OCI-LY3 (cell line): ENCODE data around the gene CPLANE1.
"Not testable (repeated sequence)": the region's sequence is repeated elsewhere in the genome, so short reads cannot be mapped to it uniquely, and the experiment has no call there.

Experiments
- H2AFZ ChIP-seq: fragments of 200-600, 300-600 bp; shearing (Covaris generic); 2 replicates; pipeline ENCODE4 v1.6.0; 2014; ENCODE audit warnings: antibody characterized with exemption, low read depth, low read length
- H3K27ac ChIP-seq: fragments of 200-600, 300-600 bp; sonication (generic); 2 replicates; pipeline ENCODE4 v1.5.1; 2014; ENCODE audit warnings: mild to moderate bottlenecking, low read length, moderate library complexity, mixed read lengths
- H3K27me3 ChIP-seq: fragments of 200-600, 300-600 bp; sonication (generic); 2 replicates; pipeline ENCODE4 v1.6.1; 2014; ENCODE audit warnings: low read depth, low read length, mixed read lengths
- H3K36me3 ChIP-seq: fragments of 200-600, 300-600 bp; sonication (generic); replicated peaks from 2 replicates; pipeline ENCODE3; 2014; ENCODE audit warnings: low read depth, low read length, mixed read lengths
- H3K4me1 ChIP-seq: fragments of 300-600, 200-600 bp; sonication (generic); 2 replicates; pipeline ENCODE4 v1.6.1; 2014; ENCODE audit warnings: low read length, mixed read lengths
- H3K4me2 ChIP-seq: fragments of 200-600, 300-600 bp; sonication (generic); 2 replicates; pipeline ENCODE4 v1.6.1; 2014; ENCODE audit warnings: low read length, mixed read lengths
- H3K4me3 ChIP-seq: fragments of 300-600, 200-600 bp; sonication (generic); 2 replicates; pipeline ENCODE4 v1.5.1; 2014; ENCODE audit warnings: antibody characterized with exemption, mild to moderate bottlenecking, low read length, moderate library complexity
- H3K79me2 ChIP-seq: fragments of 300-600, 200-600 bp; shearing (Covaris generic); 2 replicates; pipeline ENCODE4 v1.6.1; 2014; ENCODE audit warnings: mild to moderate bottlenecking, low read length, mixed read lengths
- H3K9ac ChIP-seq: fragments of 300-600, 200-600 bp; shearing (Covaris generic); 2 replicates; pipeline ENCODE4 v1.6.0; 2014; ENCODE audit warnings: mild to moderate bottlenecking, low read length, moderate library complexity
- H3K9me3 ChIP-seq: fragments of 200-600, 300-600 bp; shearing (Covaris generic); 2 replicates; pipeline ENCODE4 v1.6.1; 2014; ENCODE audit warnings: low read length, mixed read lengths; ENCODE audit not compliant: insufficient read depth
- H4K20me1 ChIP-seq: fragments of 200-600, 300-600 bp; sonication (generic); 2 replicates; pipeline ENCODE4 v1.6.1; 2016; ENCODE audit warnings: low read length, mixed read lengths; ENCODE audit not compliant: insufficient read depth
- EZH2phosphoT487 ChIP-seq: fragments of 200-600 bp; shearing (Covaris generic); IDR thresholded peaks from 2 replicates; pipeline ENCODE4 v1.6.1; 2018; ENCODE audit warnings: antibody characterized with exemption, mixed run types, low read depth
- TF ChIP-seq, protein P1 (sequence below): fragments of 200-600, 300-600 bp; sonication (generic); IDR thresholded peaks from 2 replicates; pipeline ENCODE4 v1.5.1; 2014; ENCODE audit warnings: antibody characterized with exemption, low read length, low read depth

CPLANE1 gene

GRCh38 chr5:37272511-37272910 is 23.3 kb upstream of the CPLANE1 start:
- H3K4me3 ChIP-seq, result no peak overlapping the region
- TF ChIP-seq, protein P1, sequence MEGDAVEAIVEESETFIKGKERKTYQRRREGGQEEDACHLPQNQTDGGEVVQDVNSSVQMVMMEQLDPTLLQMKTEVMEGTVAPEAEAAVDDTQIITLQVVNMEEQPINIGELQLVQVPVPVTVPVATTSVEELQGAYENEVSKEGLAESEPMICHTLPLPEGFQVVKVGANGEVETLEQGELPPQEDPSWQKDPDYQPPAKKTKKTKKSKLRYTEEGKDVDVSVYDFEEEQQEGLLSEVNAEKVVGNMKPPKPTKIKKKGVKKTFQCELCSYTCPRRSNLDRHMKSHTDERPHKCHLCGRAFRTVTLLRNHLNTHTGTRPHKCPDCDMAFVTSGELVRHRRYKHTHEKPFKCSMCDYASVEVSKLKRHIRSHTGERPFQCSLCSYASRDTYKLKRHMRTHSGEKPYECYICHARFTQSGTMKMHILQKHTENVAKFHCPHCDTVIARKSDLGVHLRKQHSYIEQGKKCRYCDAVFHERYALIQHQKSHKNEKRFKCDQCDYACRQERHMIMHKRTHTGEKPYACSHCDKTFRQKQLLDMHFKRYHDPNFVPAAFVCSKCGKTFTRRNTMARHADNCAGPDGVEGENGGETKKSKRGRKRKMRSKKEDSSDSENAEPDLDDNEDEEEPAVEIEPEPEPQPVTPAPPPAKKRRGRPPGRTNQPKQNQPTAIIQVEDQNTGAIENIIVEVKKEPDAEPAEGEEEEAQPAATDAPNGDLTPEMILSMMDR, result no peak
- no peak for TF ChIP-seq EZH2phosphoT487
- no peaks in the 10 kb centered on the region for H3K9me3 ChIP-seq

GRCh38 chr5:37268100-37268499 is 18.9 kb upstream of the CPLANE1 start:
- not testable (repeated sequence) for H3K27ac ChIP-seq, H3K79me2 ChIP-seq, H2AFZ ChIP-seq, H3K4me2 ChIP-seq, H3K9ac ChIP-seq, H4K20me1 ChIP-seq, H3K4me1 ChIP-seq, H3K9me3 ChIP-seq, H3K27me3 ChIP-seq, H3K36me3 ChIP-seq, H3K4me3 ChIP-seq

More at GRCh38 chr5:37272511-37272910, 23.3 kb upstream of the CPLANE1 start:
- no peak overlapping the region for H2AFZ ChIP-seq
- no peak overlapping the region for H3K27ac ChIP-seq
- H4K20me1 ChIP-seq, result no peaks in the 10 kb centered on the region
- no peak overlapping the region for H3K9ac ChIP-seq
- no peak overlapping the region for H3K4me2 ChIP-seq
- no peaks in the 10 kb centered on the region for H3K4me1 ChIP-seq
- H3K36me3 ChIP-seq, result no peaks in the 10 kb centered on the region
- H3K79me2 ChIP-seq, result no peaks in the 10 kb centered on the region
- no peaks in the 10 kb centered on the region for H3K27me3 ChIP-seq

DNA sequence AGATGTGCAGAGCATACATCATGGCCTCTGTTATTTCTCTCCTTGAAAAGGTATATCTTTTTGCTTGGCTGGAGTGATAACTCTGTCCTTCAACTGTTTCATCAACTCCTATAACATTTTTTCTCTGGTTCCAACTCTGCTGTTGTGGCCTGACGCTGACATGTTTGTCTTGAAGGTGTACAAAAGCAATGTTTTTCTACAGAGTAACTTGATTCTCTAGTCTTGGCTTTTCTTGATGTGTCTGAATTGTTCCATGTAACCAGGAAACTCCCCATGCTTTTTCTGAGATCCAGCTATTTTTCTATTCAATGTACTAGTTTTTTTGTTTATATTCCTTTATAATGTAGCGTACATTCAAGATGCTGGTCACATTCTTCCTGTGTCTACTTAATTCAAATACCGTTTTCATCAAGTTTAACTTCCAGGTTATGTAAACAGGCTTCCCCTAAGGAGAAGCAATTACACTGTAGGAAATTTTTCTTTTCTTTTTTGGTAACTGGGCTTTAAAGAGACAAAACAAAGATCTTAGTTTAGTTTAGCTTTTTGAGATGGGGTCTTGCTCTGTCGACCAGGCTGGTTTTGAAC is 6.7 kb upstream of the CPLANE1 start:
- no peaks in the 10 kb centered on the region for H3K4me1 ChIP-seq
- no peak overlapping the region for H3K4me2 ChIP-seq
- no peak overlapping the region for H3K9ac ChIP-seq
- H3K36me3 ChIP-seq, result no peaks in the 10 kb centered on the region
- H4K20me1 ChIP-seq, result no peaks in the 10 kb centered on the region
- no peak overlapping the region for H3K27ac ChIP-seq
- no peaks in the 10 kb centered on the region for H3K27me3 ChIP-seq
- H3K4me3 ChIP-seq, result no peak overlapping the region
- TF ChIP-seq, protein P1, result no peak
- no peaks in the 10 kb centered on the region for H3K9me3 ChIP-seq
- H2AFZ ChIP-seq, result no peak overlapping the region
- no peaks in the 10 kb centered on the region for H3K79me2 ChIP-seq

- no peaks in the 10 kb centered on the region for H4K20me1 ChIP-seq
- no peak overlapping the region for H3K4me3 ChIP-seq
- no peaks in the 10 kb centered on the region for H3K79me2 ChIP-seq
- no peak for TF ChIP-seq EZH2phosphoT487
- TF ChIP-seq, protein P1, result no peak
- H3K4me2 ChIP-seq, result no peak overlapping the region
- no peak overlapping the region for H3K9ac ChIP-seq
- peaks cover 3% of the 10 kb centered on the region for H3K4me1 ChIP-seq
- H3K27ac ChIP-seq, result no peak overlapping the region
- H3K36me3 ChIP-seq, result no peaks in the 10 kb centered on the region
- no peaks in the 10 kb centered on the region for H3K9me3 ChIP-seq
- H3K27me3 ChIP-seq, result no peaks in the 10 kb centered on the region
- H2AFZ ChIP-seq, result no peak overlapping the region
Observed at GRCh38 chr5:37254581-37254980, 5.4 kb upstream of the CPLANE1 start.

GRCh38 chr5:37251665-37252064 is 2.5 kb upstream of the CPLANE1 start:
- no peaks in the 10 kb centered on the region for H3K9me3 ChIP-seq
- no peak overlapping the region for H3K9ac ChIP-seq
- no peak for TF ChIP-seq EZH2phosphoT487
- TF ChIP-seq, protein P1, result no peak
- H3K4me2 ChIP-seq, result no peak overlapping the region
- no peak overlapping the region for H3K27ac ChIP-seq
- no peaks in the 10 kb centered on the region for H3K79me2 ChIP-seq
- H3K4me3 ChIP-seq, result no peak overlapping the region
- H3K36me3 ChIP-seq, result no peaks in the 10 kb centered on the region
- no peaks in the 10 kb centered on the region for H4K20me1 ChIP-seq
- H3K27me3 ChIP-seq, result no peaks in the 10 kb centered on the region
- H2AFZ ChIP-seq, result no peak overlapping the region
- H3K4me1 ChIP-seq, result peaks cover 4% of the 10 kb centered on the region
